ENCODE measurements around the gene TSHZ2.

The TSHZ2 gene

GRCh38 chr20:53220482-53221307 lies 248.5 kb downstream of the TSHZ2 start:
- no peak for TF ChIP-seq CTCF (IDR thresholded peaks at IDR 0.05; ENCODE audit: low read depth, low read length)
- no peak for DNase-seq (ENCODE audit: low read depth, low spot score)
- in situ Hi-C loops (cut with HindIII; ENCODE audit: low sequenced_read_pairs) = no loop called here
- H3K4me3 ChIP-seq (ENCODE audit: low read depth, low read length) = no peak overlapping the region

- H3K4me3 ChIP-seq (ENCODE audit: low read depth, low read length) = no peak overlapping the region
- in situ Hi-C loops (cut with HindIII; ENCODE audit: low sequenced_read_pairs) = no loop called here
- no peak for TF ChIP-seq CTCF (IDR thresholded peaks at IDR 0.05; ENCODE audit: low read depth, low read length)
- no peak for DNase-seq (ENCODE audit: low read depth, low spot score)
Observed at GRCh38 chr20:53221731-53222130, 249.6 kb downstream of the TSHZ2 start.

GRCh38 chr20:53222416-53222815 lies 250.3 kb downstream of the TSHZ2 start:
- in situ Hi-C loops (cut with HindIII; ENCODE audit: low sequenced_read_pairs) = no loop called here

GRCh38 chr20:53222932-53223331 lies 250.8 kb downstream of the TSHZ2 start:
- TF ChIP-seq CTCF (IDR thresholded peaks at IDR 0.05; ENCODE audit: low read depth, low read length) = no peak
- in situ Hi-C loops (cut with HindIII; ENCODE audit: low sequenced_read_pairs) = no loop called here
- no peak for DNase-seq (ENCODE audit: low read depth, low spot score)
- H3K4me3 ChIP-seq (ENCODE audit: low read depth, low read length) = no peak overlapping the region

More at GRCh38 chr20:53222416-53222815, 250.3 kb downstream of the TSHZ2 start:
- H3K4me3 ChIP-seq (ENCODE audit: low read depth, low read length) = no peak overlapping the region
- no peak for TF ChIP-seq CTCF (IDR thresholded peaks at IDR 0.05; ENCODE audit: low read depth, low read length)
- DNase-seq (ENCODE audit: low read depth, low spot score) = no peak

- in situ Hi-C loops (cut with HindIII; ENCODE audit: low sequenced_read_pairs) = no loop called here
- H3K4me3 ChIP-seq (ENCODE audit: low read depth, low read length) = no peak overlapping the region
- DNase-seq (ENCODE audit: low read depth, low spot score) = no peak
- TF ChIP-seq CTCF (IDR thresholded peaks at IDR 0.05; ENCODE audit: low read depth, low read length) = no peak
Observed at GRCh38 chr20:53223626-53224172, 251.5 kb downstream of the TSHZ2 start.

GRCh38 chr20:53224851-53225250 lies 252.7 kb downstream of the TSHZ2 start:
- no peak for TF ChIP-seq CTCF (IDR thresholded peaks at IDR 0.05; ENCODE audit: low read depth, low read length)
- in situ Hi-C loops (cut with HindIII; ENCODE audit: low sequenced_read_pairs) = no loop called here
- peak; percentile 12 for DNase-seq (ENCODE audit: low read depth, low spot score)
- no peak overlapping the region for H3K4me3 ChIP-seq (ENCODE audit: low read depth, low read length)
